Neural progenitor cell (in vitro differentiated cells): ENCODE measurements around the gene ZNF816. TPM values are rescaled to one million over a fixed set of nuclear protein-coding genes. Genes with fewer than 3 reads are reported as not detected.
A peak's percentile ranks its signal among the peaks of the same experiment; 100 is the strongest.

Source experiments
- DNase-seq: peaks from one replicate; pipeline ENCODE4 v3.0.0-alpha.2; 2016; ENCODE audit warnings: low spot score
- H2AFZ ChIP-seq: fragments of 200-600 bp; sonication (generic); replicated peaks from 2 replicates; pipeline ENCODE4 v1.6.1; 2016; ENCODE audit warnings: antibody characterized with exemption
- H3F3A ChIP-seq: fragments of 200-600 bp; sonication (generic); 2 replicates; pipeline ENCODE4 v1.6.1; 2016; ENCODE audit warnings: antibody characterized with exemption, low read depth
- H3K27ac ChIP-seq: fragments of 200-600 bp; sonication (generic); 2 replicates; pipeline ENCODE4 v1.5.1; 2016; ENCODE audit warnings: mild to moderate bottlenecking
- H3K27me3 ChIP-seq: fragments of 200-600 bp; sonication (generic); 2 replicates; pipeline ENCODE4 v1.6.1; 2016; ENCODE audit warnings: mild to moderate bottlenecking, moderate library complexity
- H3K36me3 ChIP-seq: fragments of 200-600 bp; sonication (generic); 2 replicates; pipeline ENCODE4 v1.5.1; 2016
- H3K4me1 ChIP-seq: fragments of 200-600 bp; sonication (generic); 2 replicates; pipeline ENCODE4 v1.6.1; 2016; ENCODE audit warnings: mixed run types
- H3K4me2 ChIP-seq: fragments of 200-600 bp; sonication (generic); 2 replicates; pipeline ENCODE4 v1.6.1; 2016
- H3K4me3 ChIP-seq: fragments of 200-600 bp; sonication (generic); 2 replicates; pipeline ENCODE4 v1.5.1; 2016
- H3K79me2 ChIP-seq: fragments of 200-600 bp; sonication (generic); 2 replicates; pipeline ENCODE4 v1.6.1; 2016; ENCODE audit warnings: low read depth
- H3K9ac ChIP-seq: fragments of 200-600 bp; sonication (generic); 2 replicates; pipeline ENCODE4 v1.6.1; 2016
- H3K9me3 ChIP-seq: fragments of 200-600 bp; sonication (generic); 2 replicates; pipeline ENCODE4 v1.5.1; 2016; ENCODE audit warnings: low read depth
- H4K20me1 ChIP-seq: fragments of 200-600 bp; sonication (generic); 2 replicates; pipeline ENCODE4 v1.6.1; 2016; ENCODE audit warnings: low read depth
- H3K27ac Mint-ChIP-seq: 3 replicates; pipeline ENCODE4 v1.8.0; 2021; ENCODE audit warnings: mixed read lengths
- H3K27me3 Mint-ChIP-seq: 2 replicates; pipeline ENCODE4 v1.8.0; 2022; ENCODE audit warnings: low read depth, mild to moderate bottlenecking, inconsistent platforms, moderate library complexity, mixed read lengths; ENCODE audit not compliant: insufficient read depth
- H3K36me3 Mint-ChIP-seq: 3 replicates; pipeline ENCODE4 v1.8.0; 2021; ENCODE audit warnings: mixed read lengths
- H3K4me1 Mint-ChIP-seq: 3 replicates; pipeline ENCODE4 v1.8.0; 2021; ENCODE audit warnings: mixed read lengths
- H3K4me3 Mint-ChIP-seq: 3 replicates; pipeline ENCODE4 v1.8.0; 2021; ENCODE audit warnings: mild to moderate bottlenecking, moderate library complexity, mixed read lengths
- H3K9me3 Mint-ChIP-seq: 3 replicates; pipeline ENCODE4 v1.8.0; 2020; ENCODE audit warnings: mixed read lengths
- EZH2 ChIP-seq: fragments of 200-600 bp; sonication (generic); IDR thresholded peaks from 2 replicates; pipeline ENCODE4 v1.6.1; 2017; ENCODE audit warnings: antibody characterized with exemption, mild to moderate bottlenecking, moderate library complexity
- EZH2phosphoT487 ChIP-seq: fragments of 200-600 bp; sonication (generic); IDR thresholded peaks from 2 replicates; pipeline ENCODE4 v1.6.1; 2017; ENCODE audit warnings: antibody characterized with exemption
- total RNA-seq: library from RNA; depleted of rRNA; stranded (reverse); fragments of >200 nt; gene quantifications from 2 replicates; pipeline ENCODE4 v1.2.3, GENCODE V29; 2015; ENCODE audit warnings: low replicate concordance
- TF ChIP-seq, protein P1 (sequence below): fragments of 200-600 bp; sonication (generic); IDR thresholded peaks from 2 replicates; pipeline ENCODE4 v1.5.1; 2017; ENCODE audit warnings: antibody characterized with exemption, mild to moderate bottlenecking

Gene ZNF816
- total RNA-seq, 1 donor from 2014 or later, result 22.9 TPM

DNA sequence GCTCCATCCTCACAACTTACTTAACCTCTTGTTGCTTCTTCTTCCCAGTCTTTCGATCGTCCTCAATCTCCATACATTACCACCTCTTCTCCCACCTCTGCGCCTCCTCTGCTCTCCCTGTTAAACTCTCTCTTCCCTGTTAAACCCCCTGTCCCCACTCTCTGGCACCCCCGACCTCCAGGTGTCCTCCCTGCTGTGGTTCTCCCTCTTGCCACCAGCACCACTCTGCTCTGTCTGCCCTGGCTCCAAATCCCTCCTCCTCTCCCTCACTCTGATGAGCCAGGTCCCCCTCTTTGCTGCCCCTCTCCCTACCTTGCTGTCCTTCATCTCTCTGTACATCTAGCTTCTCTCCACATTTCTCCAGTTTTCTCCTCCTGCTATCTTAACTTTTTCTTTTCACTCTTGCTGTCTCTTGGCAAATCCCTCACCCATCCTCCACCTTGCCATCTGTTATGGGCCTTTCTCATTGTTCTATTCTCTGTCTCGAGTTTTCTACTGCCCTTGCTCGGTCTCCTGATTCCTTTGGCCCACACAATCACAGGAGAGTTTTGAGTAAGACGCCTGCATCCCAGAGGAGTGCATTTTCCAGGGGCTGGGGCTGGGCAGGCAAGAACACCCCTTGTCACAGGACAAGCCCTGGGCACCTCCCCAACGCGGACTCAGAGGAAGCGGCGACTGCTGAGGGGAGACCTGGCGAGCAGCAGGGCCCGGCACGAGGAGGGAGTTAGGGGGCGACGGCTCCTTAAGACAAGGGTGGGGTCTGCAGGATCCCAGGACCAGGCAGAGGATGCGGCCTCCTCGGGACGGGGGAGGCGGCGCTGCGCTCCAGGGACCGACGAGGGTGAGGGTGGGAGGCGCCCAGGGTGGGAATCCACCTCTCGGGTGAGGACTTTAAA, 29.7 kb upstream of the ZNF816 start:
- no peaks in the 10 kb centered on the region for H3K79me2 ChIP-seq
- Mint-ChIP-seq H3K27ac (no peak overlapping the region), H3K4me3 (peak overlapping the region; percentile 86), H3K27me3 (peaks cover 13% of the 10 kb centered on the region), H3K36me3 (peaks cover 2% of the 10 kb centered on the region), H3K9me3 (peaks cover 25% of the 10 kb centered on the region), H3K4me1 (peaks cover 11% of the 10 kb centered on the region)
- no peaks in the 10 kb centered on the region for H3K9me3 ChIP-seq
- peak overlapping the region; percentile 56 for H3K4me3 ChIP-seq
- H3K4me2 ChIP-seq, result peak overlapping the region; percentile 89
- peaks cover 15% of the 10 kb centered on the region for H3K27me3 ChIP-seq
- peaks cover 9% of the 10 kb centered on the region for H3F3A ChIP-seq
- DNase-seq, result peak; percentile 41
- H3K36me3 ChIP-seq, result no peaks in the 10 kb centered on the region
- TF ChIP-seq EZH2phosphoT487 (no peak), EZH2 (peak; percentile 38)
- H4K20me1 ChIP-seq, result no peaks in the 10 kb centered on the region
- no peak overlapping the region for H3K9ac ChIP-seq
- H2AFZ ChIP-seq, result peak overlapping the region; percentile 73
- H3K27ac ChIP-seq, result no peak overlapping the region
- peaks cover 9% of the 10 kb centered on the region for H3K4me1 ChIP-seq

DNA sequence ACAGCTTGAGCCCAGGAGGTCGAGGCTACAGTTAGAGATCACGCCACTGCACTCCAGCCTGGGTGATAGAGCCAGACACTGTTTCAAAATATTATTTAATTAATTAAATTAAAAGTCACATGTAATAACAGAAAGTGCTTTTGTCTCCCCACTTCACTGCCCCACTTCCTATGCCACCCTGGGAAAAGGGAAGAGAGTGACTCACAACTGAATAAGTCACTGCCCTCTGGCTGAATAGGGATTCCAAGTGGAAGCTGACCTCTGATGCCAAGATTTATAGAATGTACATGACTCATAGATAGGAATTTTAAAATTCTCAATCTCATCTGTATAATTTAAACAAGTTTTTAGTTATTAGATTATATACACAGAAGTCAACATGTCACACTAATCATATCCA, 28.8 kb upstream of the ZNF816 start:
- H3K79me2 ChIP-seq, result no peaks in the 10 kb centered on the region
- no peaks in the 10 kb centered on the region for H3K9me3 ChIP-seq
- DNase-seq, result no peak
- no peaks in the 10 kb centered on the region for H3K36me3 ChIP-seq
- H3K9ac ChIP-seq, result no peak overlapping the region
- Mint-ChIP-seq H3K27me3 (peaks cover 14% of the 10 kb centered on the region), H3K4me1 (peaks cover 11% of the 10 kb centered on the region), H3K4me3 (no peak overlapping the region), H3K9me3 (peaks cover 23% of the 10 kb centered on the region), H3K36me3 (peaks cover 5% of the 10 kb centered on the region), H3K27ac (no peak overlapping the region)
- no peak overlapping the region for H3K27ac ChIP-seq
- no peak overlapping the region for H3K4me2 ChIP-seq
- H2AFZ ChIP-seq, result no peak overlapping the region
- H3K4me1 ChIP-seq, result peaks cover 9% of the 10 kb centered on the region
- no peaks in the 10 kb centered on the region for H4K20me1 ChIP-seq
- peaks cover 9% of the 10 kb centered on the region for H3F3A ChIP-seq
- no peak overlapping the region for H3K4me3 ChIP-seq
- H3K27me3 ChIP-seq, result peaks cover 15% of the 10 kb centered on the region
- no peak for TF ChIP-seq EZH2phosphoT487
- TF ChIP-seq, protein P1, sequence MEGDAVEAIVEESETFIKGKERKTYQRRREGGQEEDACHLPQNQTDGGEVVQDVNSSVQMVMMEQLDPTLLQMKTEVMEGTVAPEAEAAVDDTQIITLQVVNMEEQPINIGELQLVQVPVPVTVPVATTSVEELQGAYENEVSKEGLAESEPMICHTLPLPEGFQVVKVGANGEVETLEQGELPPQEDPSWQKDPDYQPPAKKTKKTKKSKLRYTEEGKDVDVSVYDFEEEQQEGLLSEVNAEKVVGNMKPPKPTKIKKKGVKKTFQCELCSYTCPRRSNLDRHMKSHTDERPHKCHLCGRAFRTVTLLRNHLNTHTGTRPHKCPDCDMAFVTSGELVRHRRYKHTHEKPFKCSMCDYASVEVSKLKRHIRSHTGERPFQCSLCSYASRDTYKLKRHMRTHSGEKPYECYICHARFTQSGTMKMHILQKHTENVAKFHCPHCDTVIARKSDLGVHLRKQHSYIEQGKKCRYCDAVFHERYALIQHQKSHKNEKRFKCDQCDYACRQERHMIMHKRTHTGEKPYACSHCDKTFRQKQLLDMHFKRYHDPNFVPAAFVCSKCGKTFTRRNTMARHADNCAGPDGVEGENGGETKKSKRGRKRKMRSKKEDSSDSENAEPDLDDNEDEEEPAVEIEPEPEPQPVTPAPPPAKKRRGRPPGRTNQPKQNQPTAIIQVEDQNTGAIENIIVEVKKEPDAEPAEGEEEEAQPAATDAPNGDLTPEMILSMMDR, result no peak
- TF ChIP-seq EZH2, result no peak

DNA sequence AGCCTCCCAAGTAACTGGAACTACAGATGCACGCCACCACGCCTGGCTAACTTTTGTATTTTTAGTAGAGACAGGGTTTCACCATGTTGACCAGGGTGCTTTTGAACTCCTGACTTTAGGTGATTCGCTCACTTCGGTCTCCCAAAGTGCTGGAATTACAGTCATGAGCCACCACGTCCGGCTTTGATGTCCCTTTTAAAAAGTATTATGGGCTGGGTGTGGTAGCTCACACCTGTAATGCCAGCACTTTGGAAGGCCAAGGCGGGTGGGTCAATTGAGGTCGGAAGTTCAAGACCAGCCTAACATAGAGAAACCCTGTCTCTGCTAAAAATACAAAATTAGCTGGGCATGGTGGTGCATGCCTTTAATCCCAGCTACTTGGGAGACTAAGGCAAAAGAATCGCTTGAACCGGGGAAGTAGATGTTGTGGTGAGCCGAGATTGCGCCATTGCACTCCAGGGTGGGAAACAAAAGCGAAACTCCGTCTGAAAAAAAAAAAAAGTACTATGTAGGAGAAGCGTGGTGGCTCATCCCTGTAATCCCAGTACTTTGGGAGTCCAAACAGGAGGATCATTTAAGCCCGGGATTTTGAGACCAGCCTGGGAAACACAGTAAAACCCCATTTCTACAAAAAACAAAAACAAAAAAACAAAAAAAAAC, 28.2 kb upstream of the ZNF816 start:
- H3K27me3 Mint-ChIP-seq, result peaks cover 14% of the 10 kb centered on the region

More for the DNA sequence above, 28.2 kb upstream of the ZNF816 start:
- Histone ChIP-seq H3K4me2 (no peak overlapping the region), H2AFZ (no peak overlapping the region), H3K27me3 (peaks cover 15% of the 10 kb centered on the region), H3K4me3 (no peak overlapping the region), H3K36me3 (no peaks in the 10 kb centered on the region), H3F3A (peaks cover 9% of the 10 kb centered on the region), H3K9me3 (no peaks in the 10 kb centered on the region), H4K20me1 (no peaks in the 10 kb centered on the region), H3K9ac (no peak overlapping the region), H3K27ac (no peak overlapping the region), H3K79me2 (no peaks in the 10 kb centered on the region), H3K4me1 (peaks cover 9% of the 10 kb centered on the region)
- TF ChIP-seq EZH2 (no peak), EZH2phosphoT487 (no peak)
- TF ChIP-seq, protein P1, result no peak
- Mint-ChIP-seq H3K27ac (no peak overlapping the region), H3K36me3 (peaks cover 5% of the 10 kb centered on the region), H3K4me1 (peaks cover 11% of the 10 kb centered on the region), H3K9me3 (peaks cover 24% of the 10 kb centered on the region), H3K4me3 (no peak overlapping the region)
- DNase-seq, result no peak
